Activated T-helper 2 cell treated with anti-CD3 and anti-CD28 coated beads, Interferon-gamma antibody, Interleukin-2, Interleukin-4, amounts not matched to agents 10 μg/mL and 5 μg/mL and 100 μg/mL, durations not matched to agents 14 hours and 24 hours and 36 hours (primary cell): ENCODE measurements around the gene TOPORS. TPM values are rescaled to one million over a fixed set of nuclear protein-coding genes. Genes with fewer than 3 reads are reported as not detected.
A peak's percentile ranks its signal among the peaks of the same experiment; 100 is the strongest.
"Not testable (repeated sequence)": the region's sequence is repeated elsewhere in the genome, so short reads cannot be mapped to it uniquely, and the experiment has no call there.

Source experiments
- DNase-seq: peaks from one replicate; pipeline ENCODE4 v3.0.0; 2021; ENCODE audit warnings: low spot score
- H3K27ac Mint-ChIP-seq: one replicate; pipeline ENCODE4 v1.8.0; 2021; ENCODE audit warnings: mixed read lengths
- H3K27me3 Mint-ChIP-seq: one replicate; pipeline ENCODE4 v1.8.0; 2021; ENCODE audit warnings: low read depth, mixed read lengths
- H3K36me3 Mint-ChIP-seq: one replicate; pipeline ENCODE4 v1.8.0; 2021; ENCODE audit warnings: low read depth, mixed read lengths
- H3K4me1 Mint-ChIP-seq: one replicate; pipeline ENCODE4 v1.8.0; 2021; ENCODE audit warnings: low read depth, mixed read lengths
- H3K4me3 Mint-ChIP-seq: one replicate; pipeline ENCODE4 v1.8.0; 2021; ENCODE audit warnings: low read depth, mild to moderate bottlenecking, moderate library complexity, mixed read lengths
- H3K9me3 Mint-ChIP-seq: one replicate; pipeline ENCODE4 v1.8.0; 2021; ENCODE audit warnings: mixed read lengths
- intact Hi-C: fragments of 100-400 bp; cut with micrococcal nuclease; formaldehyde crosslinking; loops from one replicate; pipeline ENCODE4 v1.15.1; 2023
- total RNA-seq: library from RNA; stranded (reverse); gene quantifications from 2 replicates; pipeline ENCODE4 v1.2.3, GENCODE V29; 2022

TOPORS gene
- total RNA-seq, 1 donor from 2014 or later = 16.2 TPM

DNA sequence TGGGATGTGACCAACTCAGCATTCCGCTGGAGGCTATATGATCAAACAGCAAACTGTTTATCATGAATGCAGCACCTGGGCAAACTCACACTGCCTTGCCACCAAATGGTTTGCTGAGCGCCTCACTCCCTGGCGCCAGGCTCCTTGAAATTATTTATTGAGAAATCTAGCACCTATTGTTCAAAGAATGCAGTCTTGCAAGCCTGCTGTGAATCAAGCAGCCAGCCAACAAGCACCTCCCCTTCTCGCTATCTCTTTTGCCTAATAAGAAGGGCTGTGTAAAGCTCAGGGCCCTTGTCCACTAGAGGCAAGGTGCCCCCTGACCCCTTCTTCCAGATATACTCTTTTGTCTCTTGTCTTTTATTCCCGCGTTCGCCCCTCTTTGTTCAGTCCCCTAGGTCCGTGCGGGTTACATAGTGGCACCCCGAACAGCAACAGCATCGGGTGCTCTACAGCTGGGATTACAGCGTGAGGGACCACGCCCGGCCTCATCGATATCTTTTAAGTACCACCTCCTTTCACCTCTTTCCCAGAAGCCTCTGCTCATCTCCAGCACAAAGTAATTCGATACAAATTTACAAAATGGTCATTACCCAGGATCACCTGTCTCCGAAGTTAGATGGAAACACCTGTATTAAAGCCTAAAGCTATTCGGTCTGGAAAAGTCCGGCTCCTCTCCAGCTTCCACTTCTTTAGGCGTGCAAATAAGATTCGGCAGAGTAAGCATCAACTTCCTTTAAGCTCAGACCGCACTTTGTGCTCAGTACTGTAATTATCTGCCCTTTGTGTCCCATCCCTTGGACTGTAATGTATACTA, 27.3 kb downstream of the TOPORS start:
- Mint-ChIP-seq H3K27ac (peak overlapping the region; percentile 76), H3K36me3 (peaks cover 38% of the 10 kb centered on the region), H3K9me3 (peaks cover 6% of the 10 kb centered on the region), H3K27me3 (no peaks in the 10 kb centered on the region), H3K4me1 (peaks cover 31% of the 10 kb centered on the region), H3K4me3 (peak overlapping the region; percentile 89)
- DNase-seq = no peak
- intact Hi-C loops = no loop called here

DNA sequence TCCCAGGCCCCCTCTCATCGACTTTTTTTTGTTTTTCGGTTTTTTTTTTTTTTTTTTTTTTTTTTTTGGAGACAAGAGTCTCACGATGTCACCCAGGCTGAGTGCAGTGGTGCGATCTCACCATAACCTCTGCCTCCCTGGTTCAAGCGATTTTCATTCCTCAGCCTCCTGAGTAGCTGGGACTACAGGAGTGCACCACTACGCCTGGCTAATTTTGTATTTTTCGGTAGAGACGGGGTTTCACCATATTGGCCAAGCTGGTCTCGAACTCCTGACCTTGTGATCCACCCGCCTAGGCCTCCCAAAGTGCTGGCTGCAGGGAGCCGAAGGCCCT, 27.9 kb downstream of the TOPORS start:
- H3K27ac Mint-ChIP-seq, H3K27me3 Mint-ChIP-seq, H3K4me3 Mint-ChIP-seq, intact Hi-C loops, DNase-seq, H3K9me3 Mint-ChIP-seq: not testable (repeated sequence)
- Mint-ChIP-seq H3K36me3 (peaks cover 38% of the 10 kb centered on the region), H3K4me1 (peaks cover 31% of the 10 kb centered on the region)

DNA sequence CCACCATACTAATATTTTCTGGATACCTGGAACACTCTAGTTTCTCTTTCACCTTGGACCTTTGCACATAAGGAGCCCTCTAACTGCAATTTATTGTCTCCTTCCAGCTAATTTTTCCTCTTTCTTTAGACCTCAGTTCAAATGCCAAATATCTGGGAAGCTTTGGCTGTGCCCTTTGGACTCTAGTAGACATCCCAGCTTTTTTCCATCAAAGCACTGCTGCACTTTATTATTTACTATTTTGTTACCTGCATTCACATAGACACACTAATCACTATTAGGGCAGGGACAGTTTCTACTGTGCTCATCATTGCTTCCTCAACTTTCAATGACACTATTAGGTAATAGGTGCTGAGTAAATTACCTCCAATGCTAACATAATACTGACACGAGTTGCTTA, 28.5 kb downstream of the TOPORS start:
- Mint-ChIP-seq H3K27ac (no peak overlapping the region), H3K36me3 (peaks cover 41% of the 10 kb centered on the region), H3K9me3 (peaks cover 6% of the 10 kb centered on the region), H3K27me3 (no peaks in the 10 kb centered on the region), H3K4me3 (no peak overlapping the region), H3K4me1 (peaks cover 31% of the 10 kb centered on the region)
- no peak for DNase-seq
- intact Hi-C loops = no loop called here

- Mint-ChIP-seq H3K27ac (no peak overlapping the region), H3K9me3 (peaks cover 25% of the 10 kb centered on the region), H3K4me1 (peaks cover 2% of the 10 kb centered on the region), H3K4me3 (no peak overlapping the region), H3K36me3 (peaks cover 66% of the 10 kb centered on the region), H3K27me3 (no peaks in the 10 kb centered on the region)
- no peak for DNase-seq
- intact Hi-C loops = no loop called here
Observed at GRCh38 chr9:32518276-32518675, 34.1 kb downstream of the TOPORS start.

DNA sequence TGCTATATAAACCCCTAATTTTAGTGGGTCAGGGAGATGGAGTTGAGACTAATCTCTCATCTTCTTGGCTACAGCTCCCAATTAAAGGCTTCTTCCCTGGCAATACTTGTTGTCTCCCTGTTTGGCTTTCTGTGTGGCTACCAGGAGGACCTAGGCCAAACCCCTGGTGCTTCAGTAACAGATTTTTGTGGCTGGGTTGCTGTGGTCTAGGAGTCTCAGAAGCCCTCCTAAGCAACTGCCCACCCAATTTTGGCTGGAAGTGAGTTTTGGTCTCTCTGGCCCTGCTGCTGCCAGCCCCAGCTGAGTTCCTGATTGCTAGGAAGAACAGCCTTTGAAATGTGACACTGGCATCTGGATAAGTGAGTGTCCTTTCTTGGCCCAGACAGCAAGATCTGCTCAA, 36.1 kb downstream of the TOPORS start:
- H3K9me3 Mint-ChIP-seq = peaks cover 22% of the 10 kb centered on the region
- H3K36me3 Mint-ChIP-seq = peaks cover 46% of the 10 kb centered on the region
- H3K4me3 Mint-ChIP-seq = no peak overlapping the region
- H3K4me1 Mint-ChIP-seq = peaks cover 6% of the 10 kb centered on the region
- DNase-seq = no peak
- intact Hi-C loops = no loop called here
- no peak overlapping the region for H3K27ac Mint-ChIP-seq
- H3K27me3 Mint-ChIP-seq = no peaks in the 10 kb centered on the region

DNA sequence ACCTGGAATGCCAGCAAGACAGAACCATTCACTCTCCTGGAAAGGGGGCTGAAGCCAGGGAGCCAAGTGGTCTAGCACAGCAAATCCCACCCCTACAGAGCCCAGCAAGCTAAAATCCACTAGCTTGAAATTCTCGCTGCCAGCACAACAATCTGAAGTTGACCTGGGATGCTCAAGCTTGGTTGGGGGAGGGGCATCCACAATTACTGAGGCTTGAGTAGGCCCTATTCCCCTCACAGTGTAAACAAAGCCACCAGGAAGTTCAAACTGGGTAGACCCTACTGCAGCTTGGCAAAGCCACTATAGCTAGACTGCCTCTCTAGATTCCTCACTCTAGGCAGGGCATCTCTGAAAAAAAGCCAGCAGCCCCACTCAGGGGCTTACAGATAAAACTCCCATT, 43.7 kb downstream of the TOPORS start:
- peaks cover 5% of the 10 kb centered on the region for H3K9me3 Mint-ChIP-seq
- DNase-seq = no peak
- H3K4me1 Mint-ChIP-seq = peaks cover 11% of the 10 kb centered on the region
- H3K4me3 Mint-ChIP-seq = no peak overlapping the region
- no peaks in the 10 kb centered on the region for H3K27me3 Mint-ChIP-seq
- no peak overlapping the region for H3K27ac Mint-ChIP-seq
- intact Hi-C loops = no loop called here
- peaks cover 5% of the 10 kb centered on the region for H3K36me3 Mint-ChIP-seq

- no peaks in the 10 kb centered on the region for H3K27me3 Mint-ChIP-seq
- no peak overlapping the region for H3K27ac Mint-ChIP-seq
- H3K4me3 Mint-ChIP-seq = no peak overlapping the region
Observed at GRCh38 chr9:32503008-32503407, 49.4 kb downstream of the TOPORS start.

GRCh38 chr9:32502464-32502863, 49.9 kb downstream of the TOPORS start:
- no peak for DNase-seq
- intact Hi-C loops = no loop called here
- Mint-ChIP-seq H3K27me3 (no peaks in the 10 kb centered on the region), H3K4me1 (no peaks in the 10 kb centered on the region), H3K4me3 (no peak overlapping the region), H3K27ac (no peak overlapping the region), H3K9me3 (no peaks in the 10 kb centered on the region), H3K36me3 (peaks cover 27% of the 10 kb centered on the region)

More at GRCh38 chr9:32503008-32503407, 49.4 kb downstream of the TOPORS start:
- Mint-ChIP-seq H3K4me1 (no peaks in the 10 kb centered on the region), H3K36me3 (peaks cover 25% of the 10 kb centered on the region), H3K9me3 (no peaks in the 10 kb centered on the region)
- no peak for DNase-seq
- intact Hi-C loops = no loop called here

- Mint-ChIP-seq H3K4me1 (no peaks in the 10 kb centered on the region), H3K9me3 (no peaks in the 10 kb centered on the region), H3K27ac (no peak overlapping the region), H3K27me3 (no peaks in the 10 kb centered on the region), H3K36me3 (peaks cover 29% of the 10 kb centered on the region), H3K4me3 (no peak overlapping the region)
- DNase-seq = no peak
- intact Hi-C loops = no loop called here
Observed at GRCh38 chr9:32501868-32502267, 50.5 kb downstream of the TOPORS start.

DNA sequence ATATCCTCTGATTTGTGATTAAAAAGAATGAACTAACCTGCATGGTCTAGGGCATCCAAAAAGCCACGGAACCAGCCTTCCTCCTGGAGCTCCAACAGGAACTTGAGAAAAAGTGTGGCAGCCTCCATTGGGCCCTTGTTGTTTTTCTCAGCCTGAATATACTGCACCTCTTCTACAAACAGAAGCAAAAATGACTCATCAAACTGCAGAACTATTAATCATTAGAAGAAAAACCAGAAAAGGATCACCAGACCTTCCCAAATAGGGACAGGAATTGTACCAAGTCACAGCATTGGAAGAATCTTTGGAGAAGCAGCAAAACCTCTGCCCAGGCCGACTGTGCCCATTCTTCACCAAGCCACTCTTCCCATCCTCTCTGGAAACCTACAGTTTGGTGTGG, 51.6 kb downstream of the TOPORS start:
- Mint-ChIP-seq H3K36me3 (peaks cover 40% of the 10 kb centered on the region), H3K27ac (no peak overlapping the region), H3K4me3 (no peak overlapping the region), H3K9me3 (no peaks in the 10 kb centered on the region), H3K4me1 (no peaks in the 10 kb centered on the region), H3K27me3 (no peaks in the 10 kb centered on the region)
- intact Hi-C loops = no loop called here
- no peak for DNase-seq

DNA sequence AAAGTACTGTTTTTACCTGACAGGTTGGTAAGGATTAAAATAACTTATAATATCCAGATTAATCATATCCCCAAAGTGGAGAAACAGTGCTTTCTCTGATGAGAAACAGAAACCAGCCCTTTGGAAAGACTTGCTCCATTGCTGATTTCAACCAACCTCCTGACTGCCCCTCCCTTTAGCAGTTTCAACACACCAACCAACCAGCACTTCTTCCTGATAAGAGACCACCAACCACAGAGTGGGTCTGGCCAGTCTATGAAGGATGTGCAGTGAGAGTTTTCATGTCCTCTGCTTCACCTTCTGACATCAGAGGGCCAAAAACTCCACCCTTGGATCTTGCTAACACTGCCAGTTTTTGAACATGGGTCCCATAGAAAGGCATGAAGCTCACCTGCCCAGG, 54.5 kb downstream of the TOPORS start:
- Mint-ChIP-seq H3K36me3 (peaks cover 45% of the 10 kb centered on the region), H3K4me1 (no peaks in the 10 kb centered on the region)

GRCh38 chr9:32490601-32491000, 61.8 kb downstream of the TOPORS start:
- no peaks in the 10 kb centered on the region for H3K4me1 Mint-ChIP-seq
- peaks cover 36% of the 10 kb centered on the region for H3K36me3 Mint-ChIP-seq
- no peak overlapping the region for H3K27ac Mint-ChIP-seq
- no peaks in the 10 kb centered on the region for H3K27me3 Mint-ChIP-seq
- DNase-seq = no peak
- intact Hi-C loops = no loop called here
- no peak overlapping the region for H3K4me3 Mint-ChIP-seq
- no peaks in the 10 kb centered on the region for H3K9me3 Mint-ChIP-seq

More for the DNA sequence above, 54.5 kb downstream of the TOPORS start:
- intact Hi-C loops = no loop called here
- no peak for DNase-seq
- no peak overlapping the region for H3K27ac Mint-ChIP-seq
- no peak overlapping the region for H3K4me3 Mint-ChIP-seq
- no peaks in the 10 kb centered on the region for H3K27me3 Mint-ChIP-seq
- no peaks in the 10 kb centered on the region for H3K9me3 Mint-ChIP-seq
